ENCODE data around the gene TMEM88. TPM values are rescaled to one million over a fixed set of nuclear protein-coding genes. Genes with fewer than 3 reads are reported as not detected.

The TMEM88 gene
- total and polyA plus RNA-seq, 2 of the 13 experiments (the other 11 are each of a cell fraction or from before 2014, with no cell fraction given) = 0.31 to 0.66 TPM

DNA sequence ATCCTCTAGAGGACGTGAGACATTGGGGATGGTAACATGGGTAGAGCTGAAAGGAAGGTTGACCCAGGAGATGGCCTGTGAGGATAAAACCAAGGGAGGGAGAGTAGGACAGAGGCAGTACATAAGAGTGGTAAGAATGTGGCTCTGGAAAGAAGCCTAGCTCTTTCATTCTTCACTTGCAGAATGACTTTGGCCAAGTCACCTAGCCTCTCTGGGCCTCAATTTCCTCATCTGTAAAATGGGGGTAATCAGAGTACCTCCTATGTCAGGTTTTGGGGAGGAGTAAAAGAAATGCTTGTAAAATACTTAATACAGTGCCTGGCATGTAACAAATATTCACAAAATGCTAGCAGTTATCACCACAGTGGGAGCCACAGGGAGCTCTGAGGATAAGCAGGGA lies 14.0 kb upstream of the TMEM88 start:
- 65% methylated on average over 1 of the region's 1 CpG for WGBS (ENCODE audit: low lambda C conversion rate)
- Histone ChIP-seq H3K79me2 (ENCODE audit: insufficient read depth, low read length) (peaks cover 61% of the 10 kb centered on the region), H3K27me3 (ENCODE audit: control insufficient read depth in 1 of 2, insufficient read depth in 2 of 2, low read length in 2 of 2) (peaks cover 0 to 3% of the 10 kb centered on the region in 2 experiments; a peak in 1 of 5 replicates), H3K4me2 (ENCODE audit: low read depth, low read length) (peak overlapping the region; percentile 96), H3K4me1 (ENCODE audit: insufficient read depth, low read length) (peaks cover 49% of the 10 kb centered on the region), H3K27ac (ENCODE audit: extremely low read length, insufficient read depth, low read length) (peak overlapping the region; percentile 97), H3K9me3 (ENCODE audit: low read length) (no peaks in the 10 kb centered on the region), H3K9ac (ENCODE audit: insufficient read depth, low read depth, low read length) (peak overlapping the region; percentile 96), H2AFZ (ENCODE audit: low read length) (no peak overlapping the region), H3K36me3 (replicated peaks in 1 of 2; ENCODE audit: control insufficient read depth in 1 of 2, insufficient read depth in 2 of 2, low read length in 2 of 2) (peaks cover 5 to 10% of the 10 kb centered on the region in 2 experiments; a peak in 3 of 5 replicates), H4K20me1 (ENCODE audit: insufficient read depth, low read length) (peaks cover 26% of the 10 kb centered on the region), H3K4me3 (replicated peaks in 1 of 3; ENCODE audit: insufficient read depth in 1 of 3, low read depth in 2 of 3, low read length in 3 of 3) (peak overlapping the region; percentile 83 to 95 (median 86))
- TF ChIP-seq ZNF629 (CRISPR knock-in tag; conservative IDR thresholded peaks at IDR 0.05) = peak; percentile 85
- TF ChIP-seq ZNF180 (CRISPR knock-in tag; IDR thresholded peaks at IDR 0.05; ENCODE audit: borderline replicate concordance, low read depth) = no peak
- TF ChIP-seq ZFP41 (CRISPR knock-in tag; IDR thresholded peaks at IDR 0.05; ENCODE audit: borderline replicate concordance) = no peak
- TF ChIP-seq KDM5A (IDR thresholded peaks at IDR 0.05; ENCODE audit: borderline replicate concordance, low read length) = no peak
- TF ChIP-seq ZBTB42 (CRISPR knock-in tag; IDR thresholded peaks at IDR 0.05) = no peak
- TF ChIP-seq TERF1 (CRISPR knock-in tag; IDR thresholded peaks at IDR 0.05) = peak; percentile 35; the same call in 1 of the 2 replicates
- 0 out of 2 replicates have a peak, but pooled peaks have one; percentile 36 for TF ChIP-seq CHD4 (IDR thresholded peaks at IDR 0.05; ENCODE audit: borderline replicate concordance, low read length)
- TF ChIP-seq, protein P1, sequence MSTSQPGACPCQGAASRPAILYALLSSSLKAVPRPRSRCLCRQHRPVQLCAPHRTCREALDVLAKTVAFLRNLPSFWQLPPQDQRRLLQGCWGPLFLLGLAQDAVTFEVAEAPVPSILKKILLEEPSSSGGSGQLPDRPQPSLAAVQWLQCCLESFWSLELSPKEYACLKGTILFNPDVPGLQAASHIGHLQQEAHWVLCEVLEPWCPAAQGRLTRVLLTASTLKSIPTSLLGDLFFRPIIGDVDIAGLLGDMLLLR (CRISPR knock-in tag; IDR thresholded peaks at IDR 0.05) = no peak
- no peak for TF ChIP-seq PAX8 (CRISPR knock-in tag; IDR thresholded peaks at IDR 0.05; ENCODE audit: borderline replicate concordance)
- ATAC-seq (no peak), DNase-seq (ENCODE audit: low spot score) (no peak), FAIRE-seq (no peak)
- intact Hi-C loops (cut with micrococcal nuclease; ENCODE audit: unreplicated experiment) (loop anchor here (5.0 kb wide), 1 partner anchor 201 kb away; no protein-coding TSS in a partner anchor), in situ Hi-C loops (cut with HindIII; ENCODE audit: extremely low pct_ligation_motif_present, low pct_unique_long_range_greater_than_20kb) (loop anchor here (10.0 kb wide), 1 partner anchor 266 kb away; the partner anchor contains the start of gene CD68)
- TSS peak; percentile 21 for BruUV-seq (replicated peaks)
- ChIA-PET CTCF (ENCODE audit: low intra/inter-chr PET ratio, low total read pairs) (no interaction called here), POLR2A (interaction anchor here (6.1 to 6.4 kb wide), 2 partner anchors 7 to 16 kb away, joined by 95 to 159 read pairs; partner anchors contain the start of genes CYB5D1, KDM6B, NAA38 and TMEM88)

Data from HepG2 (cell line).